ENCODE data around the gene RIPOR2. TPM values are rescaled to one million over a fixed set of nuclear protein-coding genes. Genes with fewer than 3 reads are reported as not detected.

The RIPOR2 gene
- total and polyA plus RNA-seq, 8 donors, result 2.0 to 19.3 (median 9.4) TPM; not detected in 1

GRCh38 chr6:24926192-24926591 lies 9.6 kb downstream of the RIPOR2 start:
- H3K9me3 ChIP-seq, result no peaks in the 10 kb centered on the region
- WGBS, 5 donors, result 15 to 44% (median 37%) methylated on average over 3 of the region's 3 CpGs
- no peak overlapping the region for H3K27ac ChIP-seq
- DNase-seq, result no peak
- H3K27me3 ChIP-seq, result no peaks in the 10 kb centered on the region
- intact Hi-C loops (cut with DNase I; ENCODE audit: low total_unique reads), result no loop called here
- no peaks in the 10 kb centered on the region for H3K36me3 ChIP-seq
- TF ChIP-seq POLR2AphosphoS5 (IDR thresholded peaks at IDR 0.05), result no peak
- TF ChIP-seq EP300 (IDR thresholded peaks at IDR 0.05), result no peak
- no peak for TF ChIP-seq CTCF (IDR thresholded peaks at IDR 0.05)
- TF ChIP-seq POLR2A (IDR thresholded peaks at IDR 0.05), result no peak
- H3K4me1 ChIP-seq, result peaks cover 20 to 59% (median 30%) of the 10 kb centered on the region in 4 donors
- H3K4me3 ChIP-seq, result no peak overlapping the region

GRCh38 chr6:24925661-24926060 lies 10.1 kb downstream of the RIPOR2 start:
- no peaks in the 10 kb centered on the region for H3K9me3 ChIP-seq
- DNase-seq, result no peak
- H3K4me3 ChIP-seq, result no peak overlapping the region
- intact Hi-C loops (cut with DNase I; ENCODE audit: low total_unique reads), result no loop called here
- H3K27ac ChIP-seq, result no peak overlapping the region
- no peak for TF ChIP-seq CTCF (IDR thresholded peaks at IDR 0.05)
- TF ChIP-seq POLR2AphosphoS5 (IDR thresholded peaks at IDR 0.05), result no peak
- TF ChIP-seq EP300 (IDR thresholded peaks at IDR 0.05), result no peak
- TF ChIP-seq POLR2A (IDR thresholded peaks at IDR 0.05), result no peak
- no peaks in the 10 kb centered on the region for H3K36me3 ChIP-seq
- H3K4me1 ChIP-seq, result peaks cover 15 to 54% (median 24%) of the 10 kb centered on the region in 4 donors
- H3K27me3 ChIP-seq, result no peaks in the 10 kb centered on the region

GRCh38 chr6:24924580-24925356 lies 11.0 kb downstream of the RIPOR2 start:
- intact Hi-C loops (cut with DNase I; ENCODE audit: low total_unique reads), result no loop called here
- 38 to 76% (median 49%) methylated on average over 2 of the region's 2 CpGs for WGBS, 5 donors
- no peak overlapping the region for H3K27ac ChIP-seq
- no peaks in the 10 kb centered on the region for H3K27me3 ChIP-seq
- TF ChIP-seq POLR2A (IDR thresholded peaks at IDR 0.05) (no peak), CTCF (IDR thresholded peaks at IDR 0.05) (peak in 1 of 7 experiments; percentile 7)
- no peaks in the 10 kb centered on the region for H3K9me3 ChIP-seq
- H3K4me3 ChIP-seq, result no peak overlapping the region
- H3K4me1 ChIP-seq, result peaks cover 11 to 48% (median 19%) of the 10 kb centered on the region in 4 donors
- DNase-seq, result peak in 1 of 2 donors; percentile 62
- H3K36me3 ChIP-seq, result no peaks in the 10 kb centered on the region

- H3K27me3 ChIP-seq, result no peaks in the 10 kb centered on the region
- peaks cover 10 to 48% (median 23%) of the 10 kb centered on the region in 4 donors for H3K4me1 ChIP-seq
- H3K4me3 ChIP-seq, result no peak overlapping the region
- no peak overlapping the region for H3K27ac ChIP-seq
- TF ChIP-seq POLR2AphosphoS5 (IDR thresholded peaks at IDR 0.05) (no peak), CTCF (IDR thresholded peaks at IDR 0.05) (no peak)
- 86 to 95% (median 92%) methylated on average over 8 of the region's 8 CpGs for WGBS, 5 donors
- no peaks in the 10 kb centered on the region for H3K9me3 ChIP-seq
- intact Hi-C loops (cut with DNase I; ENCODE audit: low total_unique reads), result no loop called here
- no peaks in the 10 kb centered on the region for H3K36me3 ChIP-seq
- DNase-seq, result no peak
Measured at GRCh38 chr6:24923885-24924401, 11.8 kb downstream of the RIPOR2 start.

All from stomach (tissue), 9 donors.